Neural cell (in vitro differentiated cells): ENCODE results near the gene MAP7D1. TPM values are rescaled to one million over a fixed set of nuclear protein-coding genes. Genes with fewer than 3 reads are reported as not detected.

Experiments used
- H2AFZ ChIP-seq: fragments of 200-600, 300-800 bp; sonication (generic), shearing (Covaris generic); 2 replicates; pipeline ENCODE4 v1.6.0; 2014; ENCODE audit warnings: low read depth, mild to moderate bottlenecking, antibody characterized with exemption, low read length, moderate library complexity
- H3F3A ChIP-seq: fragments of 200-600 bp; shearing (Covaris generic); 2 replicates; pipeline ENCODE4 v1.6.1; 2016; ENCODE audit warnings: mild to moderate bottlenecking, moderate library complexity, mixed read lengths, antibody characterized with exemption, low read length; ENCODE audit not compliant: insufficient read depth, poor library complexity, severe bottlenecking
- H3K27ac ChIP-seq: fragments of 200-600, 300-800 bp; sonication (generic), shearing (Covaris generic); 2 replicates; pipeline ENCODE4 v1.5.1; 2014; ENCODE audit warnings: mild to moderate bottlenecking, low read length, moderate library complexity
- H3K27me3 ChIP-seq: fragments of 300-800, 200-600 bp; sonication (generic), shearing (Covaris generic); 2 replicates; pipeline ENCODE4 v1.6.0; 2014; ENCODE audit warnings: mild to moderate bottlenecking, low read depth, low read length, moderate library complexity; ENCODE audit not compliant: insufficient read depth
- H3K36me3 ChIP-seq: fragments of 300-800, 200-600 bp; sonication (generic), shearing (Covaris generic); 2 replicates; pipeline ENCODE4 v1.5.1; 2014; ENCODE audit warnings: mild to moderate bottlenecking, antibody characterized with exemption, low read length, moderate library complexity; ENCODE audit not compliant: insufficient read depth
- H3K4me2 ChIP-seq: fragments of 300-800, 200-600 bp; sonication (generic), shearing (Covaris generic); 2 replicates; pipeline ENCODE4 v1.6.0; 2014; ENCODE audit warnings: mild to moderate bottlenecking, low read length
- H3K4me3 ChIP-seq: fragments of 300-800, 200-600 bp; sonication (generic), shearing (Covaris generic); 2 replicates; pipeline ENCODE4 v1.5.1; 2014; ENCODE audit warnings: mild to moderate bottlenecking, low read length, moderate library complexity
- H3K79me2 ChIP-seq: fragments of 200-600 bp; shearing (Covaris generic); replicated peaks from 2 replicates; pipeline ENCODE4 v1.6.0; 2014; ENCODE audit warnings: mild to moderate bottlenecking, low read length, moderate library complexity; ENCODE audit not compliant: insufficient read depth
- H3K9ac ChIP-seq: fragments of 300-800, 200-600 bp; sonication (generic), shearing (Covaris generic); 2 replicates; pipeline ENCODE4 v1.6.1; 2016; ENCODE audit warnings: mild to moderate bottlenecking, low read length, mixed read lengths
- H3K9me2 ChIP-seq: fragments of 200-600 bp; shearing (Covaris generic); 2 replicates; pipeline ENCODE4 v1.6.1; 2016; ENCODE audit warnings: mild to moderate bottlenecking, low read length, mixed read lengths; ENCODE audit not compliant: insufficient read depth
- H3K9me3 ChIP-seq: fragments of 200-600, 300-800 bp; sonication (generic), shearing (Covaris generic); 2 replicates; pipeline ENCODE4 v1.6.1; 2016; ENCODE audit warnings: mild to moderate bottlenecking, mixed run types, low read length, moderate library complexity, mixed read lengths
- H4K20me1 ChIP-seq: fragments of 200-600 bp; shearing (Covaris generic); 2 replicates; pipeline ENCODE4 v1.6.1; 2016; ENCODE audit warnings: mild to moderate bottlenecking, mixed run types; ENCODE audit not compliant: insufficient read depth
- CTCF ChIP-seq: fragments of 450-650 bp; IDR thresholded peaks from 2 replicates; pipeline ENCODE4 v1.5.1; 2014; ENCODE audit warnings: antibody characterized with exemption, mild to moderate bottlenecking, moderate library complexity; ENCODE audit not compliant: poor library complexity, severe bottlenecking
- EP300 ChIP-seq: fragments of 450-650 bp; conservative IDR thresholded peaks from 2 replicates; pipeline ENCODE4 v1.6.1; 2014; ENCODE audit warnings: antibody characterized with exemption, mild to moderate bottlenecking, moderate library complexity; ENCODE audit not compliant: poor library complexity, severe bottlenecking
- EZH2 ChIP-seq: fragments of 200-600, 300-800 bp; shearing (Covaris generic), sonication (generic); IDR thresholded peaks from 2 replicates; pipeline ENCODE4 v1.6.1; 2014; ENCODE audit warnings: antibody characterized with exemption, low read length, borderline replicate concordance, mild to moderate bottlenecking; ENCODE audit not compliant: insufficient read depth, poor library complexity, severe bottlenecking
- MXI1 ChIP-seq: fragments of 450-650 bp; conservative IDR thresholded peaks from 2 replicates; pipeline ENCODE4 v1.6.1; 2014; ENCODE audit warnings: antibody characterized with exemption, mild to moderate bottlenecking; ENCODE audit not compliant: poor library complexity, severe bottlenecking
- POLR2AphosphoS5 ChIP-seq: IDR thresholded peaks from 2 replicates; pipeline ENCODE4 v1.6.1; 2012
- RAD21 ChIP-seq: fragments of 450-650 bp; conservative IDR thresholded peaks from 2 replicates; pipeline ENCODE4 v1.6.1; 2014; ENCODE audit warnings: antibody characterized with exemption, mild to moderate bottlenecking, moderate library complexity
- SMC3 ChIP-seq: fragments of 450-650 bp; conservative IDR thresholded peaks from 2 replicates; pipeline ENCODE4 v1.6.1; 2014; ENCODE audit warnings: antibody characterized with exemption, mild to moderate bottlenecking, moderate library complexity; ENCODE audit not compliant: poor library complexity
- TAF1 ChIP-seq: IDR thresholded peaks from 2 replicates; pipeline ENCODE4 v1.6.1; 2012; ENCODE audit warnings: low read depth
- polyA plus RNA-seq: library from polyadenylated mRNA; depleted of rRNA; stranded (reverse); fragments of >200 nt; gene quantifications from 2 replicates; pipeline ENCODE4 v1.2.3, GENCODE V29; 2014
- TF ChIP-seq, protein P1 (sequence below): IDR thresholded peaks from 2 replicates; pipeline ENCODE4 v1.6.1; 2012; ENCODE audit warnings: borderline replicate concordance

The MAP7D1 gene
- polyA plus RNA-seq, 1 donor from 2014 or later: 142 TPM

GRCh38 chr1:36203554-36204346 lies 47.8 kb downstream of the MAP7D1 start:
- H3K27ac ChIP-seq: no peak overlapping the region
- no peaks in the 10 kb centered on the region for H3K27me3 ChIP-seq
- no peak overlapping the region for H3K4me2 ChIP-seq
- H3K4me3 ChIP-seq: no peak overlapping the region
- no peaks in the 10 kb centered on the region for H3F3A ChIP-seq
- no peaks in the 10 kb centered on the region for H3K79me2 ChIP-seq
- no peaks in the 10 kb centered on the region for H4K20me1 ChIP-seq
- no peak overlapping the region for H2AFZ ChIP-seq
- no peak for TF ChIP-seq POLR2AphosphoS5
- no peak for TF ChIP-seq SMC3
- no peak for TF ChIP-seq MXI1
- no peak for TF ChIP-seq TAF1
- TF ChIP-seq CTCF: no peak
- TF ChIP-seq, protein P1, sequence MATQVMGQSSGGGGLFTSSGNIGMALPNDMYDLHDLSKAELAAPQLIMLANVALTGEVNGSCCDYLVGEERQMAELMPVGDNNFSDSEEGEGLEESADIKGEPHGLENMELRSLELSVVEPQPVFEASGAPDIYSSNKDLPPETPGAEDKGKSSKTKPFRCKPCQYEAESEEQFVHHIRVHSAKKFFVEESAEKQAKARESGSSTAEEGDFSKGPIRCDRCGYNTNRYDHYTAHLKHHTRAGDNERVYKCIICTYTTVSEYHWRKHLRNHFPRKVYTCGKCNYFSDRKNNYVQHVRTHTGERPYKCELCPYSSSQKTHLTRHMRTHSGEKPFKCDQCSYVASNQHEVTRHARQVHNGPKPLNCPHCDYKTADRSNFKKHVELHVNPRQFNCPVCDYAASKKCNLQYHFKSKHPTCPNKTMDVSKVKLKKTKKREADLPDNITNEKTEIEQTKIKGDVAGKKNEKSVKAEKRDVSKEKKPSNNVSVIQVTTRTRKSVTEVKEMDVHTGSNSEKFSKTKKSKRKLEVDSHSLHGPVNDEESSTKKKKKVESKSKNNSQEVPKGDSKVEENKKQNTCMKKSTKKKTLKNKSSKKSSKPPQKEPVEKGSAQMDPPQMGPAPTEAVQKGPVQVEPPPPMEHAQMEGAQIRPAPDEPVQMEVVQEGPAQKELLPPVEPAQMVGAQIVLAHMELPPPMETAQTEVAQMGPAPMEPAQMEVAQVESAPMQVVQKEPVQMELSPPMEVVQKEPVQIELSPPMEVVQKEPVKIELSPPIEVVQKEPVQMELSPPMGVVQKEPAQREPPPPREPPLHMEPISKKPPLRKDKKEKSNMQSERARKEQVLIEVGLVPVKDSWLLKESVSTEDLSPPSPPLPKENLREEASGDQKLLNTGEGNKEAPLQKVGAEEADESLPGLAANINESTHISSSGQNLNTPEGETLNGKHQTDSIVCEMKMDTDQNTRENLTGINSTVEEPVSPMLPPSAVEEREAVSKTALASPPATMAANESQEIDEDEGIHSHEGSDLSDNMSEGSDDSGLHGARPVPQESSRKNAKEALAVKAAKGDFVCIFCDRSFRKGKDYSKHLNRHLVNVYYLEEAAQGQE: no peak
- TF ChIP-seq RAD21: no peak
- TF ChIP-seq EP300: no peak
- TF ChIP-seq EZH2: no peak
- no peaks in the 10 kb centered on the region for H3K9me3 ChIP-seq
- H3K9me2 ChIP-seq: no peaks in the 10 kb centered on the region
- H3K9ac ChIP-seq: no peak overlapping the region
- H3K36me3 ChIP-seq: no peaks in the 10 kb centered on the region

DNA sequence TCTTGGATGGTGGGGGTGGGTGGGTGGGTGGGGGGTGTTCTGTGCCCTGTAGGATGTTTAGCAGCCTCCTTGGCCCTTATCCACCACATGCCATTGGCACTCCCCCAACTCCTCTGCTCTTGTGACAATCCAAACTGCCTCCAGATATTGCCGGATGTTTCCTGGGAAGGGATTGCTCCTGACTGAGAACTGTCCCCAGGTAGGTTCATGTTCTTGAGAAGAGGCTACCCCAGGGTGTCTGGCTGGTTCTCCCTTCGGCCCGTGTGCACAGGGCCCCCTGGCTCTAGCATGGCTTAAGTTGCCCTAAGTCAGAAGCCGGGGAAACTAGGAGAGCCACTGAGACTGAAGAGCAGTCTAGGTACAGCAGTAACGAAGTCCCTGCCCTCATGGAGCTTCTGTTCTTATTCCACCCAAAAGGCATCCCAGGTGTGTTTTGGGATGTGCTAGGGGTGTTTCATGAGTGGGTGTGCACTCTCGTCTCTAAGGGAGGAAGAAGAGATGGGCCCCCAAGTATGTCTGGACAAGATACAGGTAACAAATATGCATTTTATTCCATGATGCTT lies 48.5 kb downstream of the MAP7D1 start:
- Histone ChIP-seq H3K9me3 (no peaks in the 10 kb centered on the region), H3K79me2 (no peaks in the 10 kb centered on the region), H3F3A (no peaks in the 10 kb centered on the region), H3K27ac (no peak overlapping the region), H3K27me3 (no peaks in the 10 kb centered on the region), H3K9me2 (no peaks in the 10 kb centered on the region), H4K20me1 (no peaks in the 10 kb centered on the region), H3K9ac (no peak overlapping the region), H3K4me3 (no peak overlapping the region), H2AFZ (no peak overlapping the region), H3K4me2 (no peak overlapping the region), H3K36me3 (no peaks in the 10 kb centered on the region)
- TF ChIP-seq MXI1 (no peak), RAD21 (no peak), CTCF (no peak), TAF1 (no peak), EZH2 (no peak), SMC3 (no peak), POLR2AphosphoS5 (no peak), EP300 (no peak)
- TF ChIP-seq, protein P1: no peak
